Activated T-cell treated with anti-CD3 and anti-CD28 coated beads for 4 hours (primary cell): ENCODE measurements around the gene HERPUD1.
"Not testable (repeated sequence)": the region's sequence is repeated elsewhere in the genome, so short reads cannot be mapped to it uniquely, and the experiment has no call there.

Source experiments
- DNase-seq: peaks from one replicate; pipeline ENCODE4 v3.0.0-alpha.2; 2020

HERPUD1 gene

DNA sequence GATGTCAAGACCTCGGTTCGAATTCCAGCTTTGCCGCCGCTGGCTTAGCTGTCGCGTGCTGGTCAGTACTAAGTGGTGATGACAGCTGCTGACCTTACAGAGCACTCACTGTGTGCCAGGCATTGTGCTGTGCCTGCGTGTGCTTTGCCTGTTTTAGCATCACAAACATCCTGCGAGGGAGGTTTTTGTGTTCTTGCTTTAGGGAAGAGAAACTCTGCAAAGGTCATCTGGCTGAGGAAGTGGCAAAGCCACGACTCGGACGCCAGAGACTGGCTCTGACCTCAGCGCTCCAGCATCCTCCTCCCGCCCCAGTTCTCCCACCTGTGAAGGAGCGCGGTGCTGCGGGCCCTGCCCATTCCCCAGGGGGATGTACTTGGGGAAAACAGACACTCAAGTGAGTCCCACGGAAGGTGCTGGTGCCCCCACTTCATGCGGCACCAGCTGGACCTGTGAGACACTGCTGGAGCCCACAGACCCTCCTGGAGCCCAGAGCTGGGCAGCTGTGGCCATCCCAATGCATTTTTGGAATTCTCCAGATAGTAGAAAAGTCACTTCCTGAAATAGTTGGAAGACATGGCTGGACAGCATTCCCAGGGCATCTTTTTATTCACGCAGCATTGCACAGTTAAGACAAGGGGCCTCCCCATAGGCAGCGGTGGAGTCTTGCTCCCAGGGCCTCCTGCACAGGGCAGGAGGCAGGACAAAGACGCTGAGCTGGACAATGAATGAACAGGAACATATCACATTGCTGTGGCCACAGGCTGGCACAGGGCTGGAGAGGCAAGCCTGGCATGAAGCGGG is 20.0 kb upstream of the HERPUD1 start:
- DNase-seq: no peak

DNA sequence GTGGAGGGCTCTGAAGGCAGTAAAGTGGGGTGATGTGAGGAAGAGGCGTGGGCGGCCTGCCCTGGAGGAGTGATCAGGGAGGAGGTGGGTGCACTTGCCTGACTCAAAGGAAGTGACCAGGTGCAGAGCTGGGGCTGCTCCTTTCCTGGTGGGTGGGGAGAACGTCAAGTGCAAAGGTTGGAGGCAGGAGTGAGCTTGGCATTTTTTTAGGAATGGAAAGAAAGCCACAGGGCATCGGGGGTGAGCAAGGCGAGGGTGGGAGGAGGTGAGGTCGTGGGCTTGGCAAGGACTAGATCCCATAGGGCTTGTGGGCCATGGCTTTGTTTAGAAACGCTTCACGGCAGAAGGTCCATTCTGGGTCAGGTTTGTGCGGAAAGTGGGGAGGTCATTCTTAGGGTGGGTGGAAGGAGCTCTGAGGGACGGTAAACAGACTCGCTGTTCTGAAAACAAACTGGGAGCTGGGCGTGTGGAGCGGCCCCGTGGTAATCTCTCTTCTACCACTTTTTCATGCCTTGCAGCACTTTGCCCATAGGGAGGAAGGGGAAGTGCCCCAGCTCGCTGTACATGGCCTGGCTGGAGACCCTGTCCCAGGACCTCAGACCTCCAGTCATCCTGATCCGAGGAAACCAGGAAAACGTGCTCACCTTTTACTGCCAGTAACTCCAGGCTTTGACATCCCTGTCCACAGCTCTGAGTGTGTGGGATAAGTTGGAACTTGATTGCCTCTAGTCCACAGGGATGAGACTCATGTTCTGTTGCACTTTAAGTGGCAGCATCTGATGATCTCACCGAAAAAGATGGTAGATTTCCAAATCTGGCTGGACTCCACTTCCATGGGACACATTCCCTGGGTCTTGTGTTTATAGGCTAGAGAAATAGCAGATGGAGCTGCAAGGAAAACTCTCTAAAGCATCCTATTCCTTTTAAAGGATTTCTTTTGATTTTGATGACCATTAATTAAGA is 18.9 kb upstream of the HERPUD1 start:
- DNase-seq: no peak

DNA sequence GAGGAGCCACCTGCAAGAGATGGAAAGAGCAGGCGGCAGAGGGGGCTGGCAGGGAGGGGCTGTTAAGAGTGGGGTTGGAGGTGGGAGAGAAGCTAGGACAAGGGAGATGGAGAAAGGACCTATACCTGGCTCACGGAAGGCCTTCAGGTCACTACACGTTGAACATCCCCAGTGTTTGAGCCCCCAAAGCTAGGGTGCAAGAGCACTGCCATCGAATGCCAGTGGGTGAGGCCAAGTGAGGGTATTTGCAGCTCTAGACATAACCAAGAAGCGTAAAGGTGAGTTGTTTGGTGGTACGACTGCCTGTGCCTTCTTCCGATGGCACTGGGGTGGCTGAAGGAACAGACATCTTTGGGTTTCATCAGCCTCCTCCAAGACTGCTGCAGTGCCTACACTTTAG is 17.0 kb upstream of the HERPUD1 start:
- DNase-seq: no peak

DNA sequence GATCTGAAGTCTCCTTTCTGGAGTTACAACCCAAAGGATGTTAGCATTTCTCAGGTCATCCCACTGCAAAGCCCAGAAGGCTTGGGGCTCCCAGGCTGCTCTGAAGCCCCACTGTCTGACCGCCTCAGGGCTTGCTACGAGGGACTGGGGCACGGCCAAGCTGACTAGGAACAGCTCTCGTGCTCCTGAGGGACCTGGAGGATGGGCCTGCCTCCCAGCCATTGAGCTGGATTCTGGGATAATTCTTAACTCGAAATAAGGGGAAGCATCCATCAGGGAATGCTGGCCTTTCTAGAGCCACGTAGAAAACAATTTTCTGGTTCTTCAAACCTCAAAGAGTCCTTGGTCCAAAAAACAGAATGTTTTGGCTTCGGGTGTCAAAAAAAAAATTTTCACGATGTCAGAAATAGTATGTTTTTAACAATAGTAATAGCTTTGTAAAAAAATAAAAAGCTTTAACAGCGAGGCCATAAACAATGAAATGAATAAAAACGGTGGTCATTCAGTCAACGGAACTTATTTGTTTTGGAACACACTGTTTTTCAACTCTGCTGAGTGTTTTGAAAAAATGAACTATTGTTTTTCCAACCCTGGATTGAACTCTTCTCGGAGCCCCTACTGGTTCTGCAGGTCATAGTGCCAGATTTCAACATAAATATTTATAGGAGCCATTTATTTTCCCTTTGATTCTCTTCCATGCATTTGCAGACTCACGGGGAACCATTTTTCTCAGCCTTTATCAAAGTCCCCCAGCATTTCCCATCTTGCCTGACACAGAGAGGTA is 16.4 kb upstream of the HERPUD1 start:
- no peak for DNase-seq

DNA sequence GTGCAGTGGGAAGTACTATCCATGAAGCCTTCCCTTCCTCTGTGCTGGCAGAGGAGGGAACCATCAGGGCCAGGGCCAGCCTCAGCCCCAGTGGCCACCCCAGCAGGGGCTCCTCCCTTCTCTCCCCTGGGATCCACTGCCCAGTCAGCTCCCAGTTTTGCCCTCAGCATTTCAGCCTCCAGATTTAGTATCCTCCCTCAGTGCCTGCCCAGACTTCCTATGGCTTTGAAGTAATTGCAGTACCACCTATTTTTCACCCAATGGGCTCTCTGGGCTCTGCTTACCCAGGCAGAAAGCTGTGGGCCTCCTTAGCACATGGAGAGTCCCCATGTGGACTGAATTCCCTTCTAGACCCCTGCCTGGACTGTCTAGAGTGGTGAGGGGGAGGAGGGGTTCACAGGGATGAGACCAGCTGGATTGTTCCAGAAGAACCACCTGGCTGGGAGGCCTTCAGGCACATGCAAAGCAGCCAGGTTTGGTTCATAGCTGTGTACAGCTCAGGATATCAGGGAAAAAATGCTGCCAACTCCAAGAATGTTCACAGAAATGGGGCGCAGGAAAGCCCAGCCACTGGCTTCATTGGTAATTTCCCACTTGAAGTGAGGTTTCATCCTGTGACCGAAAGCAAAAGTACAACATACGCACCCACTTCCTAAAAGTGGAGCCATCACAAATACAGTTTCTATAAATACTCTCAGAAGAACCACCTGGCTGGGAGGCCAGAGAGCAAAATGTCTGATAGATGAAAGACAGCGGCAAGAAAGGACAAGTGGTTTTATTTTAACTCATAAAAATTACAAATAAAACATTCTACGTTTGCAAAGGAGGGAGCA is 15.2 kb upstream of the HERPUD1 start:
- DNase-seq: no peak

DNA sequence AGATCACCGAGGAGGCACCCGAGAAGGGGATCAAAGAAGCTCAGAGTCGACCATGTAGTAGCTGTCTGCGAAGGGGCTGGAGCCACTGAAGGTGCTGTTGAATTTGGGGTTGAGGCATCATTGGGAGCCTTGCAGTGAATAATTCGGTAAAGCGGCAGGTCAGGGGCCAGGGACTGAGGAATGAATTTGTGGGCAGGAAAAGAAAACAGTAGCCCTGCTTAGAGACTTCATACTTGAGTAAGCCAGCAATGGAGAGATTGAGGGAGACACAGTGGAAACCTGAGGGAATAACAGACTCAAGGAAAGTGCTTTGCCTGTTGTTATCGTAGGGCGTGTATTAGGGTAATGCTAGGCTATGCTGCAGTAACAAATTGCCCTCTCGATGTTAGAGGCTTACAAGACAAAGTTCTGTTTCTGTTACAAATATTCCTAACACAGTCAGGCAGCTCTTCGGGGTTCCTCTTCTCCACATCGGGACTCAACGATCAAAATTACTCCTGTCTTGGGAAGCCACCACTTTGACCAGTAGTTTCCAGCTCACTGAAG is 13.4 kb upstream of the HERPUD1 start:
- DNase-seq: no peak

GRCh38 chr16:56919099-56919800 is 12.7 kb upstream of the HERPUD1 start:
- DNase-seq: no peak

- DNase-seq: no peak
These were observed 10.4 kb upstream of the HERPUD1 start for GRCh38 chr16:56921571-56921970.

GRCh38 chr16:56923481-56924091 is 8.4 kb upstream of the HERPUD1 start:
- no peak for DNase-seq

DNA sequence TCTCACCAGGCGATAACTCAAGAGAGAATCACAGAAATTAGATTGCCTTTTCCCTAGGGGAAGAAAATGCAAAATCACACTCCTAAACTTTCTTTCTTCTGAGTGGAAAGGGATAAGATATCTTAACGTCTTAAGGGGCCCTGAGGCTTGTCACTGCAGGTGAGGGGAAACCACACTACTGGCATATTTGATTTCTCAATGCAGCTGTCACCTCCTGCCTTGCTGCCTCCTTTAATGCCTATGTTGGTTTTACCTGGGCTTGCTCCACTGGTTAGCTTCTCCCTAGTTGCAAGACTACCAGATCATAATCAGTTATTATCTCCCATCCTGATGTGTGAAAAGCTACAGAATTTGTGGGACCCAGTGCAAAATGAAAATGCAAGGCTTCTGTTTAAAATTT is 4.5 kb upstream of the HERPUD1 start:
- no peak for DNase-seq

GRCh38 chr16:56929639-56930038 is 2.3 kb upstream of the HERPUD1 start:
- DNase-seq: no peak

GRCh38 chr16:56930486-56931270 is 1.3 kb upstream of the HERPUD1 start:
- DNase-seq: no peak

- no peak for DNase-seq
These were observed 561 bp upstream of the HERPUD1 start for GRCh38 chr16:56931271-56931891.

DNA sequence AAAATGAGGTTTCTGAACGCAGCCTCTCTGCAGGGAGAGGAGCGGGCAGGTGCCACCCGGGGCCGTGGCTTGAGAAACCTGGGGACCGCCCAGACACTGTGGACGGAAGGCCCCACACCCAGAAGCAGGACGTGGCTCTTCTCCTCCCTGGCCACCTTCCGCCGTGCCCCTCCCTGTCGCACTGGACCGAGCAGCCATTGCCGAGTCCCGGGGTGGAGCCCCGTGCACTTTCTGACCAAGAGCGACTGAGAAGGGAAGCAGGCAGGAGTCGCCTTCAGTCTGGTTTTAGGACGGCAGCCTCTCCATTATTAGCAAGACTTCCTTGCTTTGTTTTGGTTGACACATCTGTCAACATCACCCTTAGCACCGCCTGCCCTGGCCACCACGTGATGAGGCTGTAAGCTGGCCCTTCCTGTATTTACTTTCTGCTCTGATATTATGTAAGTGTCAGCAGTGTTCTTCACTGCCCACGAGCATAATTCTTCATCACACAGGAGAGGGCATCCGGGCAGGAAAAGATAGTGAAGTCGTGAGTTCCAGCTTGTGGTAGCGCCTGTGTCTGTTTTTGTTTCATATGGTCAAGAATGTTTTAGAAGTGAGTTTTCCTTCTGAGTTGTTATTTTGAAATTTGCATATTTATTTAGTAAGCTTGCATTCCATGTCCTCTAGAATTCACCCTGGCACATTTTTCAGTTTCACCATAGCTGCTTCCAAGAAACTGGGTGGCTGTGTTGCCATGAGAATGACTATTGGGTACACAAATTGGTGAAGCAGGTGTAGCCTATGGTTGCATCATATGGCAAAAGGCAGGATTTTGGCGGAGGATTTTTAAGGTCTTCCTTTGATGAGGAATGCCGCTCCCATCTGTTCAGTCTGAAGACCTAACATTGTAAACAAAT is 1.0 kb downstream of the HERPUD1 start:
- DNase-seq: no peak

DNA sequence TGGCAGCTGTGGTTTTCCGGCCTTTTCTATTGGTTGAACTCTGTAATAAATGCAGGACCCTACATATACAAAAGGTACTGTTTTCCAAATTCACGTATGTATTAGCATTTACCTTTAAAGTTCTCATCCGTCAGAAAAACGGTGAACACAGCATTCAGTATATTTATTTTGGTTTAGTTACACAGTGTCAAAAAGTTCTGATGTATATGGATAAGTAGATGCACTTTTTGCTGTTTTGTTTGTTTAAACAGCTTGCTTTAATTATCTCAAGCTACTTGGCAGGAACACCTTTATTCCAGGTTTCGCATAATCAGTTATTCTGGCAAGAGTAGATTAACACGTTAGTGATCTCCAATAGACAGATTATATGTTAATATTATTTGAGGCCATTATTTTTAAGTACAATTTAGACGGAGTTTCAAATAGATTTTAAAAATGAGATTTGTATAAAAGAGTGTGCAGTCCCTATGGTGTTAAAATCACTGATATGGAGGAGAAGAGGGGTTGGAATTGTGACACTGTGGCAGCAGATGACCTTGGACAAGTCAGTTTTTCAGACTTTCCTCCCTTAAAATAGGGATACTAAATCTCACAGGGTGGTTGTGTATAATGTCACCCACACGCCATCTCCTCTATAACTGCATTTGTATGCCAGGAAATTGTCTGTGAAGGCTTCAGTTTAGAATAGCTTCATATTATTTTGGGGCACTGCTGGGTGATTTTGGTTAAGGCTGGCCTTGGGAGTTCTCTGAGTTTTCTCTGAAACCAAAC is 2.1 kb downstream of the HERPUD1 start:
- no peak for DNase-seq

DNA sequence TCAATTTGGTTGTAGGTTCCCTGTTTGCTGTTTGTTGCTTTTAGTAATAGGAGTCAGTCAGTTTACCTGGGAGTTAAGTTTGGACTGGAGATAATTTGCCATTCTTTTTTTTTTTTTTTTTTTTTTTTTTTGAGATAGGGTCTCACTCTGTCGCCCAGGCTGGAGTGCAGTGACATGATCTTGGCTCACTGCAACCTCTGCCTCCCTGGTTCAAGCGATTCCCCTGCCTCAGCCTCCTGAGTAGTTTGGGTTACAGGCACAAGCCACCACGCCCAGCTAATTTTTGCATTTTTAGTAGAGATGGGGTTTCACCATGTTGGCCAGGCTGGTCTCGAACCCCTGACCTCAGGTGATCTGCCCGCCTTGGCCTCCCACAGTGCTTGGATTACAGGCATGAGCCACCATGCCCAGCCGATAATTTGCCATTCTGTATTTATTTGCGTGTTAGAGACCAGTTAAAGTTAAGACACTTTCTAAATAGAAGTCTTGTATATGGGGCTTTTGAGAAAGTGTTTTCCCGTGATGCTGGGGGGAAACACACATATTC is 2.7 kb downstream of the HERPUD1 start:
- not testable (repeated sequence) for DNase-seq

- no peak for DNase-seq
These were observed 3.3 kb downstream of the HERPUD1 start for GRCh38 chr16:56935201-56935600.
